ENCODE results near the gene MAPRE3.
A peak's percentile ranks its signal among the peaks of the same experiment; 100 is the strongest.

MAPRE3 gene

DNA sequence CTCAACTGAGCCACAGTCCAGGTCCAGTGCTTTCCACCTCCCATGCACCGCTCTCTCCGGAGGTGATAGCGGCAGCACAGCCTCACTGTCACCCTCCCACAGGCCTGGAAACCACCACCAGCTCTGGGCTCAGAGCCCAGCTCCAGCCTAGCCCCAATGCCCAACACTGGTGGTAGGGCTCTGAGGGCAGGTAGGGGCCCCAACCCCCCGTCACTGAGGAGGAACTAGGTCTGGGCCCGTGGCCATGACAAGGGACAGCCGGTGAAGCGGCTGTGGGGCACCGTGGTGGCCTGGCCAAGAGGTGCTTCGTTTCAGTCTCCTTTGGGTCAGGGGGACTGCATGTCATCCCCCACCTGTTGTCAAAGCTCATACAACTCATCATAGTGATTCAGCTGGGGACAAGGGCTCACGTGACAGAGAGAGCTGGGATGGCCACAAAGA, 56.8 kb downstream of the MAPRE3 start:
- DNase-seq: no peak
- intact Hi-C loops (cut with DNase I): no loop called here

DNA sequence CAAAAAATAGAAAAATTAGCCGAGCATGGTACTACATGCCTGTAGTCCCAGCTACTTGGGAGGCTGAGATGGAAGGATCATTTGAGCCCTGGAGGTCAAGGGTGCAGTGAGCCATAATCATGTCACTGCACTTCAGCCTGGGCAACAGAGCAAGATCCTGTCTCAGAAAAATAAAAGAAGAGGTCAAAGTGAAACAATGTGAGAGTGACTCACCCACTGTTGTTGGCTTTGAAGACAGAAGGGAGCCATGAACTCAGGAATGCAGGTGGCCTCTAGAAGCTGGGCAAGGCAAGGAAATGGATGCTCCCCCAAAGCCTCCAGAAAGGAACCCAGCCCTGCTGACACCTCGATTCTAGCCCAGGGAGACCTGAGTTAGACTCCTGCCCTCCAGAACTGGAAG, 58.6 kb downstream of the MAPRE3 start:
- intact Hi-C loops (cut with DNase I): no loop called here
- no peak for DNase-seq

DNA sequence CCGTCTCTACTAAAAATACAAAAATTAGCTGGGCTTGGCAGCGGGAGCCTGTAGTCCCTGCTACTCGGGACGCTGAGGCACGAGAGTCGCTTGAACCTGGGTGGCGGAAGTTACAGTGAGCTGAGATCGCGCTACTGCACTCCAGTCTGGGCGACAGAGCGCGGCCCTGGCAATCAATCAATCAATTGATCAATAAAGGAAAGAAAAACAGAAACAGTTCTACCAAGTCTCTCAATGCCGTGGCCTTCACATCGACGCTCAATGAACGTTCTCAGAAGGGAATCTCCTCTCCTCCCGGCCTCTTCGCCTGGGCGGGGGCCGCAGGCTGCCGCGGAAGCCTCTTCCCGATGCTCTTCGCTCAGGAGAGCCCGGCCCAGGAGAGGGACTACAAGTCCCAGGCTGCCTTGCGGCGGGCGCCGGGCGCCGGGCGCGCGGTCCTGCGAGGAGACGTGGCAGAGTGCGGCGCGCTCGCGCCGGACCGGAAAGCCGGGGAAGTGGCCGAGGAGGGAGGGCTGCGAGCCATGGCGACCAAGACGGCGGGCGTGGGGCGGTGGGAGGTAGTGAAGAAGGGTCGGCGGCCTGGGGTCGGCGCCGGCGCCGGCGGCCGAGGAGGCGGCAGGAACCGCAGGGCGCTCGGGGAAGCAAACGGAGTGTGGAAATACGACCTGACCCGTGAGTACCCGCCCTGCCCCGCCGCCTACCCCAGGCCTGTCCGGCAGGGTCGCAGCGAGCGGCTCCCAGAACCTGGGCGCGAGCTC, 62.2 kb downstream of the MAPRE3 start, which contains the start of gene TMEM214:
TSS of gene TMEM214 (plus strand) at position 471 of the 758 bp plus-strand sequence. CDS start at position 522, 51 bp downstream.
- DNase-seq: peak; percentile 79 to 99 (median 90)
- intact Hi-C loops (cut with DNase I): loop anchor here (2.0 kb wide), 1 partner anchor 18 kb away; the partner anchor contains the start of gene AGBL5

DNA sequence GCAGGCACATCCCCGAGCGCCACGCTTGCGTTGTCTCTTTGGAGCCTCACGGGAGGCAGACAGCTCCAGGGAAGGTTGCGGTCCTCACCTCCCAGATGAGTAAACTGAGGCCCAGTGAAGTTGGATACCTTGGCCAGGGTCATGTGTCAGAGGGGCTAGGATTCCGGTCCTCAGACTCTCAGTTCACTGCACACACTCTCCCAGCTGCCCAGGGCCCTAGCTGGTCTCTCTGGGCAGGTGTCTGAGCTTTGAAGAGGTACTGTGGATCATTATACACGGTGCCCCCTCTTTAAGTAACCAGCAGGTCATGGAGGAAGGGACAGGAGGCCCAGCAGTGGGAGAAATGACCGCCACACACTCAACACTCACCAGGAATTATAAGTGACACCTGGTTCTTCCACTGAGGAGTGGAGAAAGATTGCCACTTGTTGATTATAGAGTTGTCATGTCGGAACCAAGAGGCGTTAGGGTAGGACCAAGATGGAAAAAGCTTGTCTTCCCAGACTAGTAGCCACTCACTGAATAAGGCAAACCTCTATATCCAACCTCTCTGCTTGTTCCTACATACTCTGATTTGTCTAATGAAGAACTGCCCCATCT, 62.9 kb downstream of the MAPRE3 start:
- DNase-seq: no peak
- intact Hi-C loops (cut with DNase I): loop anchor here (2.0 kb wide), 1 partner anchor 17 kb away; the partner anchor contains the start of gene AGBL5

DNA sequence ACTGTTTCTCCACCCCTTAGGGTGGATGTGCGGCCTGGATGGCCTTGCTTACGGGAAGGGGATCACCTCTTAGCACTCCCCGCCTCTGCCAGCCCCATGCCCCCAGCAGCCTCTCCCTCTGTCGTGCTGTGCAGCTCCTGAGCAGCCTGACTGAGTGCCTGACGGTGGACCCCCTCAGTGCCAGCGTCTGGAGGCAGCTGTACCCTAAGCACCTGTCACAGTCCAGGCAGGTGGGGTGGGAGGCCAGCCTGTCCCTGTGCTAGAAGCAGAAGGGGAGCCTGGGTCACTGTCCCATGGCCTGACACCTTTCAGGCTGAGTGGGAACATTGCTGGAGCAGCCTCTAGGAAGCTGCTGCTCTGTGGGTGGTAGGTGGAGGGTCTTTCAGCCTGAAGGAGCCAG, 67.6 kb downstream of the MAPRE3 start:
- intact Hi-C loops (cut with DNase I): no loop called here
- peak in 1 of 10 donors; percentile 49 for DNase-seq

DNA sequence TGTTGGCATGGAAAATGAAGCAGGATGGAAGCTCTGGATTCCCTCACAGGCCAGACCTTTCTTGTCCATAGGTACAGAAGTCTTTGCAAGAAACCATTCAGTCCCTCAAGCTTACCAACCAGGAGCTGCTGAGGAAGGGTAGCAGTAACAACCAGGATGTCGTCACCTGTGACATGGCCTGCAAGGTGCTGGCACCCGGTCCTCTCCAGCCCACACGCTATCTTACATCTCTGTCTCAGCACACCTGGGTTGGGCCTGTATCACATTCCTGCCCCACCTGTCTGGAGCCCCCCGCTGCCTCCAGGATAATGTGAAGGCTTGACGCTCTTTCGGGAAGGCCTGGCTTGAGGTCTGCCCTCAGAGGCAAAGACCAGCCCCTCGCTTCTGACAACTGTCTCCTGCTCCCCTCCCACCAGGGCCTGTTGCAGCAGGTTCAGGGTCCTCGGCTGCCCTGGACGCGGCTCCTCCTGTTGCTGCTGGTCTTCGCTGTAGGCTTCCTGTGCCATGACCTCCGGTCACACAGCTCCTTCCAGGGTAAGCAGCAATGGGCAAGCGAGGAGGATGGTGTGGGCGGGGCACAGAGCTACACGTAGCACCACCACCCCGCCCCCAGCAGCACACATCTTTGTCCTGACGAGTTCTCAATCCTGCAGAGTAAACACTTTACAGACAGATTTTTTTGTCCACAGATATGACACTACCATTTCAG, 68.3 kb downstream of the MAPRE3 start:
- intact Hi-C loops (cut with DNase I): no loop called here
- peak in 1 of 10 donors; percentile 58 for DNase-seq

DNA sequence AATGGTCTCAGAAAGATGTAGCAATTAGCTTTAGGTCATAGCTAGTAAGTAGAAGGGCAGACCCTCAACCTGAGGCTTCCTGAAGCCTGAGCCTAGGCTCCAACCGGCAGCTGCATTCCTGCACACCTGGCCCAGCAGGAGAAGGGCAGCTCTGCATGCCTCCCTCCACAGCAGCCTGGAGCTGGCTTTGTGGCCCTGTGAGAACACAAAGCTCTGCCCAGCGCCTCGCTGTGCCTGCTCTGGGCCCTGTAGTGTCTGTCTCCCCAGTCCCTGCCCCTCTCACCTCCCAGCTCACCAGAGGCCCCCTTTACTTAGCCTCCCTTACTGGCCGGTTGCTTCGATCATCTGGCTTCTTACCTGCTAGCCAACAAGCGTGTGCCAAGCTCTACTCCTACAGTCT, 69.0 kb downstream of the MAPRE3 start:
- intact Hi-C loops (cut with DNase I): no loop called here

DNA sequence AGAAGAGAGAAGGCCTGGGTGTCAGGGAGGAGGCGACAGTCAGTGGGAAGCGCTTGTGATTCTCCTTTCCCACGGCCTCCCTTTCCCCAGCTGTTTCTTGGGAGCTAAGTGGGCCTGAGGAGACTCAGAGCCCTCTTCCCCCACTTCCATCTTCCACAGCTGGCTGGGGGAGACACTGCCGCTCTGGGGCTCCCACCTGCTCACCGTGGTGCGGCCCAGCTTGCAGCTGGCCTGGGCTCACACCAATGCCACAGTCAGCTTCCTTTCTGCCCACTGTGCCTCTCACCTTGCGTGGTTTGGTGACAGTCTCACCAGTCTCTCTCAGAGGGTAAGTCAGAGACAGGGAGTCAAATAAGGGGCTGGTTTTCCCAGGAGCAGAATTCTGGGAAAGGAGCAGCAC, 69.4 kb downstream of the MAPRE3 start:
- peak in 1 of 10 donors; percentile 33 for DNase-seq
- intact Hi-C loops (cut with DNase I): no loop called here

More for the DNA sequence above, 69.0 kb downstream of the MAPRE3 start:
- peak in 2 of 10 donors; percentile 58 to 65 for DNase-seq

DNA sequence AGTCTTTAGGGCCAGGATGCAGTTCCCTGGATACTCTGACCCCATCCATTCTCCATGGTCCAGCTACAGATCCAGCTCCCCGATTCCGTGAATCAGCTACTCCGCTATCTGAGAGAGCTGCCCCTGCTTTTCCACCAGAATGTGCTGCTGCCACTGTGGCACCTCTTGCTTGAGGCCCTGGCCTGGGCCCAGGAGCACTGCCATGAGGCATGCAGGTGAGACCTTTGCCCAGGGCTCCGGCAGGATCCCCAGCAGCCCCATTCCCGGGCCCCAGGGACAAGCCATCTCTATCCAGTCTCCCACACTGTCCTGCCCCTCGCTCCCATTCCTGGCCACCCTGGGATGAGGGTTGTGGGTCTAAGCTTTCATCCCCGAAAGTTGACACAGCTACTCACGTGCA, 69.8 kb downstream of the MAPRE3 start:
- peak in 1 of 10 donors; percentile 57 for DNase-seq

DNA sequence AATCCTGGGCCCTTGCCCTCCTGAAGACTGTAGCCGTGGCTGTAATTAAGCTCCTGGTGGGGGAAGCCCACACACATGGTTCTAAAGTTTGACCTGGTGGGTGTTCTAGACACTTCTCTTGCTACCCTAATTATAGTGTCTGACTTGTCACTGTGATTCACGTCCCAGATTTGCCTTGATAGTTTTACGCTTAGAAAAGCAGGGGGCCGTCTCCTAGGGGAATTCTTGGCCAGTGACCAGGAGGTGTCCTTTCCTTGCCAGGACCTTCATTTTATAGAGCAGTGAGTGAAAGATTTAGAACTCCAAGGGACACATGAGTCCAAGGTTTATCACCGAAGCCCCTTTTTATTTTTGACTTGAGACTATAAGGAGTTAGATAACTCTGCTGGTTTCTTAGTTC, 71.3 kb downstream of the MAPRE3 start:
- DNase-seq: no peak
- intact Hi-C loops (cut with DNase I): no loop called here

More for the DNA sequence above, 69.8 kb downstream of the MAPRE3 start:
- intact Hi-C loops (cut with DNase I): no loop called here

DNA sequence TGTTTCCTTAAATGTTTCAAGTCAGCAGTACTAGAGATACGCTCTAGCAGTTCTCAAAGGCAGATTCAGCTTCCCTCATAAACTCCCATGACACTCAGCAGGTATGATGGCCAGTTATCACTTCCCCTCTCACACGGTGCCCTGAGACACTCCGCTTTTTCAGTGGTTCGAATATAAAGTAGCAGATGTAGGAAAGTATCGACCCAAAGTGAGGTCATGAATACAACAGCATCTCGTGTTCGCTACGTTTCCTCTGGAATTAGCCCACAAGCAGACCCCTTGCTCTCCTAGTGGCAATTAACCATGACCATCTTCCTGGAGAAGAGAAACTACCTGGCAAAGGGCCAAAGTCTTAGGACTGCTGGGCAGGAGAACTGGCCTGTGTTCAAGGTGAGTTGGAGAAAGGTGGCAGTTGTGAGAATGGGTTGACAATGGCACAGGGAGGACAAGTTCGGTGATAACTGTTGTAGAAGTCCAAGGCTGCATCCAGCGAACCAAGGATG, 71.8 kb downstream of the MAPRE3 start:
- intact Hi-C loops (cut with DNase I): no loop called here
- DNase-seq: no peak

DNA sequence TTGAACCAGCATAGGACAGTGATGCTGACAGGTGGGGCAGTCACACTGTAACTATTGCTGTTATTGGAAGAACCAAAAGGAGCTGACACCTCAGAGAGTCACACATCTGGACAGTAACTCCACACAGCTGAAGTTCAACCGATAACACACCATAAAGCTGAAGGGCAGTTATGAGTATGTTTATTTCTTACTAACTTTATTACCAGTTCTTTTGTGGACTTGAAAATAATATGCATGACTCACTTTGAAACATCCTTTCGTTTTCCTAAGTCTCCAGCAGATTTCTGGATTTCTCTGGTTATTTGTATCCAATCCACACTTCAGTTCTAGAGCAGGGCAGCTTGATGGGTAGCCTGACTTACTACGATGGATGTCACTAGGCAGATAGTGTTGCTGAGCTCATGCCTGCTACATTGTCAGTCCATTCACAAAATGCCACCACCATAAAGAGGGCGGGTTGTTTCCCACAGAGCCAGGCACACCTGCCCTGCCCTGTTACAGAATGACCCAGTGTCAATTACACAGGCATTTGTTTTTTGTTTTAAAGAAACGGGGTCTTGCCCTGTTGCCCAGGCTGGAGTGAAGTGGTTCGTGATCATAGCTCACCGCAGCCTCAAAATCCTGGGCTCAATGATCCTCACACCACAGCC, 72.7 kb downstream of the MAPRE3 start:
- DNase-seq: no peak
- intact Hi-C loops (cut with DNase I): no loop called here

DNA sequence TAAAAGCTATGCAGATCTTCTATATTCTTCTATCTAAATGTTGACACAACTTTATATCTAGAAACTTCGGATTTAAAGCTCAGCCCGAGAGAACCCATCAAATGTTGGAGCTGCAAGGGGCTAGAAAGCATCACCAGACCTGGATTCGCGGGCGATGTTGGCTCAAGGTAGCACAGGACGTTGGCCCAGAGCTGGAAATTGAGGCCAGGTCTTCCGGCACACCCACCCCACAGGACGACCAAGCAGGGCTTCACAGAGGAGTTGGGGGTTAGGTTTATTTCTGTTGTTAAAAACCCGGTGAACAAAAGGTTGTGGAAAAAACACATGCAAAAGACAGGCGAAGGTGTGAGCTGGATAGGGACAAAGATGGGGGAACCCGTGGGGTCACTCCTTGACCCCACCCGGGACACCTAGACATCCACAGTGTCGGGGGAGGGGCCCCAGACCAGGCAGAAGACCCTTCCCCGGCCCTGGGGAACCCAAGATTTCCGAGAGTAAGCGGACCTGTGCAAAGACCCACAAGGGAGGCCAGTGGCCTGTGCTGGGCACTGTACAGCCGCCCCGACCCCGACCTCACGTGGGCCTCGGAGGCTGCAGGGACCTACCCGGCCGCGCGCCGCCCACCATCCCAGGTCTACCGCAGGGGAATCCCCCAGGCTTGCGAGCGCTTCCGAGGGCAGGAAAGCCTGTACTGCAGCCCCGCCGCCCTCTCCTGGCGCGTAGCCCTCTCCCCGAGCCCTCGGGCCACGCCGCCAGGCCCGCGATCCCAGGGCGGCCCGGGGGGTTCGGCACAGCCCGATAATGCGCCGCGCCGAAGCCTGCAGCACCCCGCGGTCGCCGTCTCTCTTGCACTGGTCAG, 79.2 kb downstream of the MAPRE3 start:
- intact Hi-C loops (cut with DNase I): loop anchor here (2.0 kb wide), 2 partner anchors 17 to 37 kb away; partner anchors contain the start of genes KHK and TMEM214
- peak in 1 of 10 donors; percentile 87 for DNase-seq

DNA sequence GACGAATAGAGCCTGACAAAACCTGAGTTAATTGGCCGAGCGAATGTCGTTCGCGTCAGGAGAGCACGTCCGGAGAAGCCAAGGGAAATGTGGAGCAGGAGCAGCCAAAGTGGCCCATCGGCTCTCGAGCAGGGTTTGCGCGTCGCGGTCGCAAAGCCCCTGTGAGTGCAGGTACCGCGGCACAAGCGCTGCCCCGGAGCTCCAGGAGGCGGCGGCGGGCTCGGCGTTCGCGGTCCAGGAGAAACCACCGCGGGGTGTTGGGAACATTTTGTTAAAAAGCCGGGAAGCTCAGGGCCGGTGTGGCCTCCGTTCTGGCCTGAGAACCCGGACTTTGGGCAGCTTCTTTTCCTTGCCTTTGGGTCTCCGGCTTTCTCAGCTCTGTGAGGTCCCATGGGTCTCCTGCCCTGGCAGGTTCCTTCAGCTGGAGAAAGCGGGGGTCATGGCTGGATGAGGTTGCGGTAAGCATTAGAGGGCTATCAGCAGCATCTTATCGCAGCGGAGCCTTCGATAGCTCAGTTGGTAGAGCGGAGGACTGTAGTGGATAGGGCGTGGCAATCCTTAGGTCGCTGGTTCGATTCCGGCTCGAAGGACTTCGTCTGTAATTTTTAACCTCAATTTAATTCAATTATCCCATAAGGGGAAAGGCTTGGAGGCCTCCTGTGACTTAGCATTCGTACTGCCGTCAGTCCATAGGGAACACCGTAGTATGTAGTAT, 80.0 kb downstream of the MAPRE3 start:
- intact Hi-C loops (cut with DNase I): loop anchor here (2.0 kb wide), 2 partner anchors 18 to 36 kb away; partner anchors contain the start of genes KHK and TMEM214
- DNase-seq: peak; percentile 89 to 99 (median 93)

DNA sequence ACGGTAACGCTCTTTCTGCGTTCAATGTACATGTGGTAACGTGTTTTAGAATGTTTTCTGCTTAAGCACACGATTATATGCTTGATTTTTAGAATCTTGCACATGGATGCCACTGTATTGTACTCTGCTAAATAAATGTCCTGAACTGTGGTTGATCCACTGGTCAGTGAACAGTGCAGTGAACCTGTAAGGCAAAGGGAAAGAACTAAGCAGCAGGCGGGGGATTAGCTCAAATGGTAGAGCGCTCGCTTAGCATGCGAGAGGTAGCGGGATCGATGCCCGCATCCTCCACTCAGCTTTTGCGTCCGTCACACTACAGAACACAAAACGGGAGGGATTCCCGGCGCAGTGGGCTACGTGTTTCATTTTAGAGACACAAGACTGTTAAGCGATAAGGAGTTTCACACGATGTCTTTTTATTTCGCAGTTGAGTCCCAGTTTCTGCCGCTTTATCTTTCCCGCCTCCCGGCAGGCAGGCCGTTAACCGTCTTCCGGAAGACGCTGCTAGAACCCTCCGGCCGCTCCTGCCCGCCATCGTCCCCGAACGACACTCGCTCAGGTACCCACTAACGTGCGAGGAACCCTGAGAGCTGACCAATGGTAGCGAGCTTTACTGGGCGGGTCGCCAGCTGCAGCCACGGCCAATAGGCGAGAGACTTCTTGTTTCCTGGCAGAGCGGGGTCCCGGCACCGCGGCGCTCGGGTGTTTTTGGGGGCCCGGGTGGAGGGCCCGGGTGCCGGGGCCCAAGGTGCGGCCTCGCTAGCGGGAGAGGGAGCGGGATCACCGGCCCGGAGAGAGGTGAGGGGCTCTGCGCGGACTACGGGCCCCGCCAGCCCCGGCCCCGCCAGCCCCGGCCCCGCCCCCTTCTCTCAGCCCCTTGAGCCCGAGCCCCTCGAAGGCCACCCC, 80.8 kb downstream of the MAPRE3 start, which contains the start of gene AGBL5:
TSS of gene AGBL5 (plus strand) at position 673 of the 906 bp plus-strand sequence. CDS start 1,291 bp downstream, outside the sequence.
- peak; percentile 93 to 99 (median 96) for DNase-seq
- intact Hi-C loops (cut with DNase I): loop anchor here (2.0 kb wide), 2 partner anchors 18 to 36 kb away; partner anchors contain the start of genes KHK and TMEM214

DNA sequence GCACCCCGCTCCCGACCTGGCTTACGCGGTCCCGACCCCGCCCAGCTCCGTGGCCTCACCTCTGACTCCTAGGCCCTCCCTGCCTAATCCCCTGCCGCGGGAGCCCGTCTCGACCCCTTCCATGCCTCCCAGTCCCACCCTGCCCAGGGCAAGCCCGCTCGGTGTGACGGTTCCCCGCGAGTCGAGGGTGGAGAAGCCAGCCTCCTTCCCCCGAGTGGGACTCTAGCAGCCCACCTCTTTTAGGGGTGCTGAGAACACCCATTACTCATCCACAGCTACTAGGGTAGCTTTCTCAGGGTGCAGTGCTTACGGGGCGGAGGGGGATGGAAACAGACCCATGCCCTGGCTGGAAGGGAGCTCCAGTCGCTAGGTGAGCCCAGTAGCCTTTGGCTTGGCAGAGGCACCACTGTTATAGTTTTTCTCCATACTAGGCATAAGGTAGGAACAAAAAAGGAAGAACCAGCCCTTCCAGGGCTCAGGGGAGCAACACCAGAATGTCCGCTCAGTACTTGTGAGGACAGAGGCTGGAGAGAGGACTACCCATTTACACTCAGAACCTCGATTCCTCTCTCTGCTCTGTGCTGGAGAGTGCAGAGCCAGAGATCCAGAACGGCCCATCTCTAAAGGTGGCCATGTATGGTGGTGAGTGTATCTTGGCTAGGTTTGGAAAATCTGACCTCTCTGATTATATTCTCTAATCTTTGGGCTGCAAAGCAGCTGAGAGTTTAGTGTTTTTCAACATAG, 81.6 kb downstream of the MAPRE3 start:
- peak in 6 of 10 donors; percentile 11 to 86 (median 53) for DNase-seq
- intact Hi-C loops (cut with DNase I): loop anchor here (2.0 kb wide), 2 partner anchors 19 to 35 kb away; partner anchors contain the start of genes KHK and TMEM214
